Ascending aorta (tissue), 2 donors: ENCODE data around the gene CYP2B6. TPM values are rescaled to one million over a fixed set of nuclear protein-coding genes. Genes with fewer than 3 reads are reported as not detected.
"Not testable (repeated sequence)": the region's sequence is repeated elsewhere in the genome, so short reads cannot be mapped to it uniquely, and the experiment has no call there.

Experiments
- DNase-seq, 2 donors: peaks; one replicate each; pipeline ENCODE4 v3.0.0-alpha.2; 2019; ENCODE audit warnings: low spot score in 2 of 2
- H3K27ac ChIP-seq, 2 donors: fragments of 200-600 bp; sonication (generic); one replicate each; pipeline ENCODE4 v1.5.1; 2016 to 2017; ENCODE audit warnings: mild to moderate bottlenecking in 1 of 2
- H3K27me3 ChIP-seq: fragments of 200-600 bp; sonication (generic); one replicate; pipeline ENCODE4 v1.5.1; 2017
- H3K36me3 ChIP-seq, 2 donors: fragments of 200-600 bp; sonication (generic); one replicate each; pipeline ENCODE4 v1.5.1; 2016
- H3K4me1 ChIP-seq, 2 donors: fragments of 200-600 bp; sonication (generic); one replicate each; pipeline ENCODE4 v1.5.1; 2016 to 2017; ENCODE audit warnings: mild to moderate bottlenecking in 1 of 2
- H3K4me3 ChIP-seq, 2 donors: fragments of 200-600 bp; sonication (generic); one replicate each; pipeline ENCODE4 v1.5.1; 2016 to 2017; ENCODE audit warnings: mild to moderate bottlenecking in 1 of 2
- H3K9me3 ChIP-seq, 2 donors: fragments of 200-600 bp; sonication (generic); one replicate each; pipeline ENCODE4 v1.5.1; 2016
- intact Hi-C: fragments of 100-400 bp; cut with DNase I; formaldehyde crosslinking; loops from one replicate; pipeline ENCODE4 v1.15.1; 2023
- total RNA-seq: library from RNA; depleted of rRNA; stranded (reverse); fragments of >200 nt; gene quantifications from one replicate; pipeline ENCODE4 v1.1.0, GENCODE V29; 2016
- TF ChIP-seq, protein P1 (sequence below), 3 experiments: fragments of 200-600 bp in 2 of 3; fragments of 450-650 bp in 1 of 3; sonication (generic) in 2 of 3; IDR thresholded peaks; one replicate each; pipeline ENCODE4 v1.5.1; 2016 to 2019; ENCODE audit warnings: antibody characterized with exemption in 3 of 3, mild to moderate bottlenecking in 1 of 3, moderate library complexity in 1 of 3

The CYP2B6 gene
- total RNA-seq, 1 donor from 2014 or later = not detected

DNA sequence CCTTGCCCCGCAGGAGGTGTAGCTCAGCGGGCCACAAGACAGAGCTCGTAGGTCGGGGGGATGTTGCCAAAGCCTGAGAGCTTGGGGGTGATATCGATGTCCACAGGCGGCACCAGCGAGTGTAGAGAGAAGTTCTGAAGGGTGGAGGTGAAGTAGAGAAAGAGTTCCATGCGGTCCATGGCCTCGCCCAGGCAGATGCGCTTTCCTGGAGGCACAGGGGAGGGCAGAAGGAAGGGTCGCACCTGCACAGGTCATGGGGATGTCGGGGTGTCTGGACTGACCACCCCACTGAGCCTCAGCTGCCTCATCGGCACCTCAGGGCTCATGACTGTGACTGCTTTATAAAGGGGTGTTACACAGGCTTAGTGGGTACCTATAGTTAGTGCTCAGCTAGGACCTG is 59.3 kb downstream of the CYP2B6 start:
- TF ChIP-seq, protein P1, sequence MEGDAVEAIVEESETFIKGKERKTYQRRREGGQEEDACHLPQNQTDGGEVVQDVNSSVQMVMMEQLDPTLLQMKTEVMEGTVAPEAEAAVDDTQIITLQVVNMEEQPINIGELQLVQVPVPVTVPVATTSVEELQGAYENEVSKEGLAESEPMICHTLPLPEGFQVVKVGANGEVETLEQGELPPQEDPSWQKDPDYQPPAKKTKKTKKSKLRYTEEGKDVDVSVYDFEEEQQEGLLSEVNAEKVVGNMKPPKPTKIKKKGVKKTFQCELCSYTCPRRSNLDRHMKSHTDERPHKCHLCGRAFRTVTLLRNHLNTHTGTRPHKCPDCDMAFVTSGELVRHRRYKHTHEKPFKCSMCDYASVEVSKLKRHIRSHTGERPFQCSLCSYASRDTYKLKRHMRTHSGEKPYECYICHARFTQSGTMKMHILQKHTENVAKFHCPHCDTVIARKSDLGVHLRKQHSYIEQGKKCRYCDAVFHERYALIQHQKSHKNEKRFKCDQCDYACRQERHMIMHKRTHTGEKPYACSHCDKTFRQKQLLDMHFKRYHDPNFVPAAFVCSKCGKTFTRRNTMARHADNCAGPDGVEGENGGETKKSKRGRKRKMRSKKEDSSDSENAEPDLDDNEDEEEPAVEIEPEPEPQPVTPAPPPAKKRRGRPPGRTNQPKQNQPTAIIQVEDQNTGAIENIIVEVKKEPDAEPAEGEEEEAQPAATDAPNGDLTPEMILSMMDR (IDR thresholded peaks at IDR 0.05) = no peak
- no peaks in the 10 kb centered on the region for H3K4me1 ChIP-seq
- no peak overlapping the region for H3K4me3 ChIP-seq
- H3K27me3 ChIP-seq = no peaks in the 10 kb centered on the region
- H3K36me3 ChIP-seq = no peaks in the 10 kb centered on the region
- no peak overlapping the region for H3K27ac ChIP-seq
- no peaks in the 10 kb centered on the region for H3K9me3 ChIP-seq
- no peak for DNase-seq
- intact Hi-C loops = no loop called here

DNA sequence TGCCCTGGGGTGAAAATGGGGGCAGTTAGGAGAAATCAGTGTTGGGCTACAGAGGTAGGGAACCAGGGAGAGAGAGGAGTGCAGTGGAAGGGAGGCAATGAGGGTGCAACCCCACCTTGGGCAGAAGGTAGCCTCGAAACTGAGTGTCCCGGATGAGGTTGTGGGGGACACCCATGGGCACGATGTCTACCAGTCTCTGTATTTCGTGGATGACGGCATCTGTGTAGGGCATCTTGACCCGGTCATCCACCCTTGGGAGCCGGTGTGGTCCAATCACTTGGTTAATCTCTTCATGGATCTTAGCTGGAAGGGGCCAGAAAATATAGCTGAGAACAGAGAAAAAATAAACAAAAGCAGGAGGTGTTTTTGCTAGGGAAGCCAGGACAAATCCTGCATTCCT is 61.1 kb downstream of the CYP2B6 start:
- H3K27me3 ChIP-seq, H3K36me3 ChIP-seq, intact Hi-C loops, H3K4me3 ChIP-seq, H3K4me1 ChIP-seq, H3K9me3 ChIP-seq, DNase-seq, H3K27ac ChIP-seq: not testable (repeated sequence)

DNA sequence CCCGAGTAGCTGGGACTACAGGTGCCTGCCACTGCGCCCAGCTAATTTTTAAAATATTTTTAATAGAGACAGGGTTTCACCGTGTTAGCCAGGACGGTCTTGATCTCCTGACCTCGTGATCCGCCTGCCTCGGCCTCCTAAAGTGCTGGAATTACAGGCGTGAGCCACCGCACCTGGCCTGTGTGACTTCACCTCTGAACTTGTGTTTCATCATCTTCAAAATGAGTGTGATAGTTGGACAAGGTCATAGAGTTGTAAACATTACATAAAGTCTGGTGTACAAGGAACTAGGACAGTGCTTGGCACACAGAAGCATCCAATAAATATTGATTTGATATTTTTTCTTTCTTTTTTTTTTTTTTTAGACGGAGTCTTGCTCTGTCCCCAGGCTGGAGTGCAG is 62.2 kb downstream of the CYP2B6 start:
- H3K36me3 ChIP-seq, H3K9me3 ChIP-seq, DNase-seq, H3K4me3 ChIP-seq, H3K27me3 ChIP-seq, intact Hi-C loops, H3K27ac ChIP-seq, H3K4me1 ChIP-seq: not testable (repeated sequence)

DNA sequence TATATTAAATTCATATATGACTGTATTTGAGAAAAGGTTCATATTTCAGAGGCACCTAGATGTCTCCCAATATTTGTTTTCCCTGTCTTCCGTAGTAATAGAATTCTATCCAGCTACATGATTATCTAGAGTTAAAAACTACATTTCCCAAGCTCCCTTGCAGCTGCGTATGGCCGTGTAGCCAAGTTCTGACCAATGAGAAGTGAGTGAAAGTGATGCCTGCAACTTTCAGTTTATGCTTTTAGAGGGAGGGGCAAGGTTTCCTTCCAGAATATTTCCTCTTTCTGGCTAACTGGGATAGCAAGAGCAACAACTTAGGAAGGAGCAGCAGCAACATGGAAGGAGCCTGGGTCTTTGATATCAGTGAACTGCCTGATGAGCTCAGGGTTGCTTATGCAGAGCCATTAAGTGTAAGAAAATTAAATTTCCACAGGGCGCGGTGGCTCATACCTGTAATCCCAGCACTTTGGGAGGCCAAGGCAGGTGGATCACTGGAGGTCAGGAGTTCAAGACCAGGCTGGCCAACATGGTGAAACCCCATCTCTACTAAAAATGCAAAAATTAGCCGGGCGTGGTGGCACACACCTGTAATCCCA is 74.0 kb downstream of the CYP2B6 start:
- Histone ChIP-seq H3K9me3 (no peaks in the 10 kb centered on the region), H3K27ac (no peak overlapping the region), H3K27me3 (no peaks in the 10 kb centered on the region), H3K4me3 (no peak overlapping the region), H3K36me3 (no peaks in the 10 kb centered on the region), H3K4me1 (no peaks in the 10 kb centered on the region)
- TF ChIP-seq, protein P1 (IDR thresholded peaks at IDR 0.05) = no peak
- intact Hi-C loops = no loop called here
- DNase-seq = no peak

Other genes starting within 250 kb of the CYP2B6 start
- 8.3 TPM for gene ACTMAP, start 240.8 kb upstream of the CYP2B6 start, total RNA-seq
- gene SNRPA, start 240.1 kb upstream of the CYP2B6 start, total RNA-seq = 154 TPM
- not detected for gene MIA, start 215.8 kb upstream of the CYP2B6 start, total RNA-seq
- 56.8 TPM for gene RAB4B, start 213.0 kb upstream of the CYP2B6 start, total RNA-seq
- 149 TPM for gene EGLN2, start 192.1 kb upstream of the CYP2B6 start, total RNA-seq
- gene CYP2A6, start 140.8 kb upstream of the CYP2B6 start, total RNA-seq = not detected
- not detected for gene CYP2A7, start 109.1 kb upstream of the CYP2B6 start, total RNA-seq
- gene CYP2A13, start 97.2 kb downstream of the CYP2B6 start, total RNA-seq = not detected
- gene CYP2F1, start 123.2 kb downstream of the CYP2B6 start, total RNA-seq = not detected
- gene CYP2S1, start 201.9 kb downstream of the CYP2B6 start, total RNA-seq = not detected
- 122 TPM for gene AXL, start 227.9 kb downstream of the CYP2B6 start, total RNA-seq